Upper lobe of left lung (tissue), 6 donors: ENCODE measurements around the gene SARS2. TPM values are rescaled to one million over a fixed set of nuclear protein-coding genes. Genes with fewer than 3 reads are reported as not detected.

Experiments
- ATAC-seq, 2 donors: fragments of 200-7000 bp; cut with Tn5 transposase; one replicate each; pipeline ENCODE4 v1.9.1; 2022; ENCODE audit warnings: mild to moderate bottlenecking in 2 of 2, moderate library complexity in 2 of 2; ENCODE audit not compliant: low FRiP score in 2 of 2
- DNase-seq, 2 donors: peaks; one replicate each; pipeline ENCODE4 v3.0.0-alpha.2; 2019 to 2020
- H3K27ac ChIP-seq, 4 donors: fragments of 200-600 bp; sonication (generic); one replicate each; pipeline ENCODE4 v1.5.1; 2016 to 2019
- H3K27me3 ChIP-seq, 4 donors: fragments of 200-600 bp; sonication (generic); one replicate each; pipeline ENCODE4 v1.5.1; 2017 to 2019
- H3K36me3 ChIP-seq, 4 donors: fragments of 200-600 bp; sonication (generic); one replicate each; pipeline ENCODE4 v1.5.1; 2016 to 2019
- H3K4me1 ChIP-seq, 4 donors: fragments of 200-600 bp; sonication (generic); one replicate each; pipeline ENCODE4 v1.5.1; 2018 to 2019
- H3K4me3 ChIP-seq, 4 donors: fragments of 200-600 bp; sonication (generic); one replicate each; pipeline ENCODE4 v1.5.1; 2017 to 2019; ENCODE audit warnings: mild to moderate bottlenecking in 2 of 4, moderate library complexity in 1 of 4
- H3K9me3 ChIP-seq, 4 donors: fragments of 200-600 bp; sonication (generic); one replicate each; pipeline ENCODE4 v1.5.1; 2018 to 2019
- EP300 ChIP-seq, 4 donors: sonication (generic); formaldehyde crosslinking; IDR thresholded peaks; one replicate each; pipeline ENCODE4 v1.5.1; 2017; ENCODE audit warnings: antibody characterized with exemption in 4 of 4, control low read depth in 2 of 4
- POLR2A ChIP-seq, 4 donors: fragments of 450-650 bp; IDR thresholded peaks; one replicate each; pipeline ENCODE4 v1.5.1; 2016 to 2017; ENCODE audit warnings: antibody characterized with exemption in 4 of 4, mild to moderate bottlenecking in 2 of 4
- POLR2AphosphoS5 ChIP-seq, 2 donors: sonication (generic); formaldehyde crosslinking; IDR thresholded peaks; one replicate each; pipeline ENCODE4 v1.5.1; 2017; ENCODE audit warnings: antibody characterized with exemption in 2 of 2
- WGBS, 2 donors: methylation state at CpG; one replicate each; pipeline ENCODE4 v1.1.5; 2017 to 2018; 5-methylcytosine and 5-hydroxymethylcytosine counted together
- total RNA-seq, 6 donors: library from RNA; depleted of rRNA in 4 of 6; stranded (reverse); fragments of >200 nt in 4 of 6; gene quantifications; one replicate each; pipeline versions ENCODE4 v1.1.0 to v1.2.1, GENCODE V29; 2016 to 2021
- TF ChIP-seq, protein P1 (sequence below), 6 experiments: fragments of 450-650 bp in 4 of 6; fragments of 200-600 bp in 2 of 6; sonication (generic) in 2 of 6; IDR thresholded peaks; one replicate each; pipeline ENCODE4 v1.5.1; 2016 to 2019; ENCODE audit warnings: antibody characterized with exemption in 6 of 6
- donor health status: DM: no; HTN: no; CAD: no; lungs with moderate emphysema.
- donor health status: DM: no; HTN: yes; CAD: no; lungs with severe emphysema.

Gene SARS2
- total RNA-seq, 6 donors from 2014 or later, result 14.3 to 54.5 (median 23.0) TPM

DNA sequence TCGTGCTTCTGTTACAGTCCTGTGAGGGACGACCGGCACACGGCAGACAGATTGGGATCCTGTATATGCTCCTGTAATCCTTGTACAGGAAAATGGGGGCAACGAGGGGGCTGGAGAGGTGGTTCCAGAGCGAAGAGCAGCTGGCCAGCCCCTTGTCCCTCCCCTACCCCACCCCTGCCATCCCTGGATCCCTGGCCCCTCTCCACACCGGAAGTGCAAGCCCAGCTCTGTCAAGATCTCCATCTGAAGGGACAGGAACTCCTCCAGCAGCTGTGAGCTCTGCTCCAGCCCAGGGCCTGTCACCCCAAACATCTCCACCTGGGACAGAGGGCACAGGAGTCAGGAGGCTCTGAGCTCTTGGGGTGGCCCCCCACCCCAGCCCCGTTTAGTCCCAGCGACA is 13.0 kb downstream of the SARS2 start:
- H3K36me3 ChIP-seq, result peaks cover 0 to 15% (median 5%) of the 10 kb centered on the region in 4 donors
- DNase-seq (no peak), ATAC-seq (no peak)
- H3K27ac ChIP-seq, result no peak overlapping the region
- no peaks in the 10 kb centered on the region for H3K27me3 ChIP-seq
- H3K4me1 ChIP-seq, result no peaks in the 10 kb centered on the region
- H3K9me3 ChIP-seq, result no peaks in the 10 kb centered on the region
- TF ChIP-seq, protein P1, sequence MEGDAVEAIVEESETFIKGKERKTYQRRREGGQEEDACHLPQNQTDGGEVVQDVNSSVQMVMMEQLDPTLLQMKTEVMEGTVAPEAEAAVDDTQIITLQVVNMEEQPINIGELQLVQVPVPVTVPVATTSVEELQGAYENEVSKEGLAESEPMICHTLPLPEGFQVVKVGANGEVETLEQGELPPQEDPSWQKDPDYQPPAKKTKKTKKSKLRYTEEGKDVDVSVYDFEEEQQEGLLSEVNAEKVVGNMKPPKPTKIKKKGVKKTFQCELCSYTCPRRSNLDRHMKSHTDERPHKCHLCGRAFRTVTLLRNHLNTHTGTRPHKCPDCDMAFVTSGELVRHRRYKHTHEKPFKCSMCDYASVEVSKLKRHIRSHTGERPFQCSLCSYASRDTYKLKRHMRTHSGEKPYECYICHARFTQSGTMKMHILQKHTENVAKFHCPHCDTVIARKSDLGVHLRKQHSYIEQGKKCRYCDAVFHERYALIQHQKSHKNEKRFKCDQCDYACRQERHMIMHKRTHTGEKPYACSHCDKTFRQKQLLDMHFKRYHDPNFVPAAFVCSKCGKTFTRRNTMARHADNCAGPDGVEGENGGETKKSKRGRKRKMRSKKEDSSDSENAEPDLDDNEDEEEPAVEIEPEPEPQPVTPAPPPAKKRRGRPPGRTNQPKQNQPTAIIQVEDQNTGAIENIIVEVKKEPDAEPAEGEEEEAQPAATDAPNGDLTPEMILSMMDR (IDR thresholded peaks at IDR 0.05), result no peak
- no peak for TF ChIP-seq POLR2A (IDR thresholded peaks at IDR 0.05)
- no peak overlapping the region for H3K4me3 ChIP-seq
- 88 to 92% methylated on average over 7 to 8 of the region's 9 CpGs for WGBS, 2 donors

DNA sequence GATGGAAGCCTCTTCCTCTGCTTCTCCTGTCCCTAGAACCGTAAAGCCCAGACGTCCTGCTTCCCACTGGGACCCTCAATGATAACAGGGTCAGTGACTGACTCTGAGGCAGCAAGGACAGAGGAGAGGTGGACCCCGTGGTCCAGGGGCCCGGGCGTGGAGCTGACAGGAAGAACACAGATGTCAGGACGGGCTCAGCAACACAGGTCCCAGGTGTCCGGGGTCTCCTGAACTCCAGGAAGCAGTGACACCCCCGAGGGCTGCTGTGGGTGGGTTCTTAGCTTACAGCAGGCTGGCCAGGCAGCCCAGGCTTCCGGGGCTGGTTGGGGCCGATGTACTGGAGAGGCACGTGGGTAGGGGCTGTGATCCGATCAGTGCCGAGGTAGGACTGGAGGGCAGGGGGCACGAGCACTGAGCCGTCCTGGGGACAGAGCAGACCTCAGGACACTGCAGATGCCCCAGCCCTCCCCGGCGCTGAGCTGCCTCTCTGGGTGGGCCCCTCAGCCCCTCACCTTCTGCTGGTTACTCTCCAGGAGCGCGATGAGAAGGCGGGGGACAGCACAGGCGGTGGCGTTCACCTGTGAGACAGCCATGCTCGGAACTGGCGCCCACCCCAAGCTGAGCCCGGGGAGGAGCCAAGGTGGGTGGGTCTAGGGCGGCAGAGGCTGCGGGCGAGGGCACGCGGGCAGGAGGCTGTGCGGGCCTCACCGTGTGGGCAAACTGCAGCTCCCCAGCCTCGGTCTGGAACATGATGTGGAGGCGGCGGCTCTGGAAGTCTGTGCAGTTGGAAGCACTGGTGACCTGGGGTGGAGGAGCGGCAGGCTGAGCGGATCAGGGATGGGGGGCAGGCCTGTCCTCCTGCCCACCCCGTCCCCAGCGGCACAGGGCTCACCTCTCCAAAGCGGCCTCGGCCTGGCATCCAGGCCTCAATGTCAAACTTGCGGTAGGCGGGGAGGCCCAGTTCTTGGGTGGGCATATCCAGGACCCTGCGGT is 14.9 kb downstream of the SARS2 start:
- H3K36me3 ChIP-seq, result peaks cover 0 to 4% (median 0%) of the 10 kb centered on the region in 4 donors
- H3K27ac ChIP-seq, result no peak overlapping the region
- no peak overlapping the region for H3K4me3 ChIP-seq
- ATAC-seq, result no peak
- 94% methylated on average over 40 to 44 of the region's 44 CpGs for WGBS, 2 donors
- H3K27me3 ChIP-seq, result no peaks in the 10 kb centered on the region
- no peaks in the 10 kb centered on the region for H3K4me1 ChIP-seq
- no peaks in the 10 kb centered on the region for H3K9me3 ChIP-seq
- DNase-seq, result peak in 1 of 2 donors; percentile 76
- TF ChIP-seq POLR2AphosphoS5 (IDR thresholded peaks at IDR 0.05) (no peak), POLR2A (IDR thresholded peaks at IDR 0.05) (no peak), EP300 (IDR thresholded peaks at IDR 0.05) (no peak)
- TF ChIP-seq, protein P1 (IDR thresholded peaks at IDR 0.05), result no peak

DNA sequence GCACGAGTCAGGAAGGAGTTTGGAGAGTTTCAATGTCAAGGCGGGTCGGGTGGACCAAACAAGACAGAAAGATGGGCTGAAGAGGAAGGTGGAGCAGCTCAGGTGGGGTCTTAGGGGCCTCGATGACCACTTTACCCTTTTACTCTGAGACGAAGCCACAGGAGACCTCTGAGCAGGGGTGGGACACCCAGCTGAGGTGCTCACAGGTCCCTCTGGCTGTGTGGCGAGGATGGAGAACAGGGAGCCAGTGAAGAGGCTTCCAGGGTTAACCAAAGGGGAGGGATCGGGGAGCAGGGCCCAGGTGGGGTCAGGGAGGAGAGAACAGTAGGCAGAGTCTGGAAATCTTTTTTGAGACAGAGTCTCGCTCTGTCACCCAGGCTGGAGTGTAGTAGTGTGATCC is 16.6 kb downstream of the SARS2 start:
- Histone ChIP-seq H3K9me3 (no peaks in the 10 kb centered on the region), H3K36me3 (peaks cover 0 to 5% (median under 1%) of the 10 kb centered on the region in 4 donors), H3K4me3 (no peak overlapping the region), H3K27ac (no peak overlapping the region), H3K4me1 (no peaks in the 10 kb centered on the region), H3K27me3 (no peaks in the 10 kb centered on the region)
- TF ChIP-seq EP300 (IDR thresholded peaks at IDR 0.05) (no peak), POLR2A (IDR thresholded peaks at IDR 0.05) (no peak)
- no peak for ATAC-seq
- 89 to 93% methylated on average over 8 of the region's 8 CpGs for WGBS, 2 donors
- DNase-seq, result no peak

DNA sequence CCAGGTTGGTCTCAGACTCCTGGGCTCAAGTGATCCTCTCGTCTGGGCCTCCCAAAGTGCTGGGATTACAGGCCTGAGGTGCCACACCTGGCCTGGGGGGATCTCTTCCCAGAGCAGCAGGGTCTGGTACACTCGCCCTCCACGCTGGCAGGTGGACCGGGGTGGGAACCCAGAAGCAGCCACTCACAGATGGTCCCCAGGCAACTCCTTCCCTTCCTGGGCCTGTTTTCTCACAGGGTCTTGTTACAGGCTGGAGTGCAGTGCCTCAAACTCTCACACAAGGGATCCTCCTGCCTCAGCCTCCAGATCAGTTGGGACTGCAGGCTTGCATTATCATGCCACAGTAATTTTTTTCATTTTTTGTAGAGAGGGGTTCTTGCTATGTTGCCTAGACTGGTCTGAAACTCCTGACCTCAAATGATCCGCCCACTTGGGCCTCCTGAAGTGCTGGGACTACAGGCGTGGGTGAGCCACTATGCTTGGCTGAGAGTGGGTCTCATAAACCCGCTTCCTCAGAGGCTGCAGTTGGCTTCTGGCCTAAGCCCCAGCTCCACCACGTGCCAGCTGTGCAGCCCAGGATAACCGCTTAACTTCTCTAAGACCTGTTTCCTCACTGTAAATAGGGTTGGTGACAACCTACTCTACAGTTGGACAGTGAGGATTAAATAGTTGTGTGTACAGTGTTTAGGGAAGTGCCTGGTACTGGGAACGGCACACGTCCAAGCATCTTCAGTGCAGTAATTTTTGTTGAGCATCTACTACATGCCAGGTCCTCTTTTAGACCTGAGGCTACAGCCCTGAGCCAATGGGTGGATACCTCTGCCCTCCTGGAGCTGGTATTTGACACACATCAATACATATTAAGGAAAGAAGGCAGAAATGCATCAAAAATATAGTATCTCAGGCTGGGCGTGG is 17.7 kb downstream of the SARS2 start:
- Histone ChIP-seq H3K27ac (no peak overlapping the region), H3K4me1 (no peaks in the 10 kb centered on the region), H3K4me3 (no peak overlapping the region), H3K27me3 (no peaks in the 10 kb centered on the region), H3K9me3 (no peaks in the 10 kb centered on the region), H3K36me3 (peaks cover 0 to 13% (median 8%) of the 10 kb centered on the region in 4 donors)
- ATAC-seq, result no peak
- 58 to 62% methylated on average over 7 to 12 of the region's 12 CpGs for WGBS, 2 donors
- DNase-seq, result no peak
- TF ChIP-seq POLR2AphosphoS5 (IDR thresholded peaks at IDR 0.05) (no peak), EP300 (IDR thresholded peaks at IDR 0.05) (no peak), POLR2A (IDR thresholded peaks at IDR 0.05) (no peak)
- TF ChIP-seq, protein P1 (IDR thresholded peaks at IDR 0.05), result no peak
